Mucosa of descending colon (tissue), 3 donors: ENCODE results near the gene TEX26. TPM values are rescaled to one million over a fixed set of nuclear protein-coding genes. Genes with fewer than 3 reads are reported as not detected.

Experiments
- ATAC-seq: fragments of 200-7000 bp; cut with Tn5 transposase; one replicate; pipeline ENCODE4 v1.9.1; 2020; ENCODE audit warnings: mild to moderate bottlenecking, moderate library complexity
- DNase-seq, 3 donors: peaks; one replicate each; pipeline ENCODE4 v3.0.0-alpha.2; 2020
- H3K36me3 ChIP-seq: fragments of 200-600 bp; one replicate; pipeline ENCODE4 v1.8.0; 2021; ENCODE audit warnings: low read depth, mild to moderate bottlenecking
- H3K4me1 ChIP-seq: fragments of 200-600 bp; one replicate; pipeline ENCODE4 v1.8.0; 2021; ENCODE audit warnings: low read depth, mild to moderate bottlenecking
- H3K4me3 ChIP-seq: fragments of 200-600 bp; one replicate; pipeline ENCODE4 v1.8.0; 2021; ENCODE audit warnings: mild to moderate bottlenecking
- H3K9me3 ChIP-seq: fragments of 200-600 bp; one replicate; pipeline ENCODE4 v1.8.0; 2021; ENCODE audit warnings: mild to moderate bottlenecking
- intact Hi-C, 2 donors: fragments of 100-400 bp; cut with DNase I in 1 of 2; cut with micrococcal nuclease in 1 of 2; formaldehyde crosslinking; loops; one replicate each; pipeline versions ENCODE4 v1.11.0 to v1.11.1; 2022; cut with DNase I, micrococcal nuclease
- total RNA-seq, 3 donors: library from RNA; stranded (reverse); fragmentation: NEBNext Ultra II Directional in 2 of 3; extraction: Animal tissue kit (Norgen Biotek cat#: 25700) in 2 of 3; gene quantifications; one replicate each; pipeline versions ENCODE4 v1.2.1 to v1.2.4, GENCODE V29; 2021 to 2023
- TF ChIP-seq, protein P1 (sequence below): fragments of 200-600 bp; IDR thresholded peaks from one replicate; pipeline ENCODE4 v1.8.0; 2022; ENCODE audit warnings: antibody characterized with exemption, mild to moderate bottlenecking
- donor health status: DM: no; HTN: no; CAD: no; lungs with moderate emphysema.
- donor health status: DM: no; HTN: no; CAD: no.
- donor health status: DM: no; HTN: yes; CAD: no.

The TEX26 gene
- total RNA-seq, 3 donors from 2014 or later, result not detected

DNA sequence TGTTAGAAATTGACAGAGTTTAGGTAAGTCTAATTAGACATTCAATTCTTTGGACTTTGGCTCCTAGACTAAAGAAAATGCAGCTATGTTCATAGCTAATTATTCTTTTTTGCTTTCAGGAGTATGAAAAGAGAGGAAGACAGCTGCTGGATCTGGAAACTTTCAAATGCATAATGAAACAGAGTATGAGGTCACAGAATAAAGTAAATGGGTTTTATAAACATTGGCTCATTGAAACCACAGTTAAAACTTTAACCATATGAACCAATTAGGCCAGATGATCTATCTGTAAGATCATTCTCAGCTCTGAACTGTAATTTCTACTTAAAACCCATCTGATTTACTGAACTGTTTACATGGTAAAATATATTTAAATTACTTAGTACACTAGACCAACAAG lies 82.7 kb downstream of the TEX26 start:
- ATAC-seq (no peak), DNase-seq (no peak)
- intact Hi-C loops, result no loop called here
- H3K36me3 ChIP-seq, result no peaks in the 10 kb centered on the region
- TF ChIP-seq, protein P1, sequence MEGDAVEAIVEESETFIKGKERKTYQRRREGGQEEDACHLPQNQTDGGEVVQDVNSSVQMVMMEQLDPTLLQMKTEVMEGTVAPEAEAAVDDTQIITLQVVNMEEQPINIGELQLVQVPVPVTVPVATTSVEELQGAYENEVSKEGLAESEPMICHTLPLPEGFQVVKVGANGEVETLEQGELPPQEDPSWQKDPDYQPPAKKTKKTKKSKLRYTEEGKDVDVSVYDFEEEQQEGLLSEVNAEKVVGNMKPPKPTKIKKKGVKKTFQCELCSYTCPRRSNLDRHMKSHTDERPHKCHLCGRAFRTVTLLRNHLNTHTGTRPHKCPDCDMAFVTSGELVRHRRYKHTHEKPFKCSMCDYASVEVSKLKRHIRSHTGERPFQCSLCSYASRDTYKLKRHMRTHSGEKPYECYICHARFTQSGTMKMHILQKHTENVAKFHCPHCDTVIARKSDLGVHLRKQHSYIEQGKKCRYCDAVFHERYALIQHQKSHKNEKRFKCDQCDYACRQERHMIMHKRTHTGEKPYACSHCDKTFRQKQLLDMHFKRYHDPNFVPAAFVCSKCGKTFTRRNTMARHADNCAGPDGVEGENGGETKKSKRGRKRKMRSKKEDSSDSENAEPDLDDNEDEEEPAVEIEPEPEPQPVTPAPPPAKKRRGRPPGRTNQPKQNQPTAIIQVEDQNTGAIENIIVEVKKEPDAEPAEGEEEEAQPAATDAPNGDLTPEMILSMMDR, result no peak
- H3K4me3 ChIP-seq, result no peak overlapping the region
- H3K4me1 ChIP-seq, result no peaks in the 10 kb centered on the region
- H3K9me3 ChIP-seq, result no peaks in the 10 kb centered on the region

DNA sequence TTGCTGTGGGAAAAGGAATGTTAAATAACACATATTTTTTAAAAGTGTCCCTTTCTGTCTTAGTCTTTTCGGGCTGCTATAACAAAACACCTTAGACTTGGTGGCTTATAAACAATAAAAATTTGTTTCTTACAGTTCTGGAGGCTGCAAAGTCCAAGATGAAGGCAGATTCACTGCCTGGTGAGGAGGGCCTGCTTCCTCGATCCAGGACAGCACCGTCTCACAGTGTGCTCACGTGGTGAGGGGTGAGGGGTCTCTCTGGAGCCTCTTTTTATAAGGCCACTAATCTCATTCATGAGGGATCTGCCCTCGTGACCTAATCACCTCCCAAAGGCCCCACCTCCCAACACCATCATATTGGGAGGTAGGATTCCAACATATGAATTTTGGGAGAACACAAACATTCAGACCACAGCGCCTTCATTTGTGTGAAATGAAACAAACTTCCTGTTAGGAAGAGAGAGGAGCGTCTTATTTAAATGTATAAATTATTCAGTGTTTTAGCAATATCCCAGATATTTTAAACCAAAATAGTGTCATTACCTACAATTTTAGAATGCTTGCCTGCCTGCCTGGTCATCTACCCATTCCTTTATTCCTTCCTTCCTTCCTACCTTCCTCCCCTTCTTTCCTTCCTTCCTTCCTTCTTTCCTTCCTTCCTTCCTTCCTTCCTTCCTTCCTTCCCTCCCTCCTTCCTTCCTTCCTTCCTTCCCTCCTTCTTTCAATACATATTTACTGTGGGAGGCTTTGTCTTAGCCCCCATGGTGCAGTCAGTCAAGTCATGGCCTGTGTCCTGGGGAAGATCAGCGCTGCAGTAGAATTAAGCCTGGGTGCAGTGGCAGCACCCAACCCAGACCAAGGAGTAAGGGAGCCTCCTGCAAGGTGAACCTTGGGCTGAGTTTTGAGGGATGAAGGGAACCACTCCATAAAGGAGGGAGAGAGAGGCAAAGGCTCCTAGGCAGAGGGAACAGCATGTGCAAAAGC lies 84.2 kb downstream of the TEX26 start:
- no peak for ATAC-seq
- no peaks in the 10 kb centered on the region for H3K4me1 ChIP-seq
- TF ChIP-seq, protein P1, result no peak
- no peak for DNase-seq
- no peaks in the 10 kb centered on the region for H3K9me3 ChIP-seq
- intact Hi-C loops, result no loop called here
- no peak overlapping the region for H3K4me3 ChIP-seq
- H3K36me3 ChIP-seq, result no peaks in the 10 kb centered on the region

DNA sequence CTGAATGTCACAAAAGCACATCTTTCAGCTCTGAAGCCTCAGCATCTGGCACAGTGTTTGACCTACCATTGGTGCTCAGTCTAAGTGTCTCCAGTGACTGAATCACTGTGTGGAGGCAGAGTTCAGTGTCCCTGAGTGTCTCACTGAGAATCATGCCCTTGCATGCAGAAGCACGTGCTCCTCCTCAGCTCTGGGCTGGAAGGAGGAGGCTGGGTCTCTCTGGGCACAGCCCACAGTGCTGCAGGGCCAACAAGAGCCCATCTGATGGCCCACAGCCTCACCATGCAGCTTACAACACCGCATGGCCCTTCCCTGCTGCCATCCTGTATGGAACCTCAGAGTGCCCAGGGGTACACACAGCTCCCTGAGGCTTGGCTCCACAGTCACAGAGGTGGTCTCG lies 86.1 kb downstream of the TEX26 start:
- Histone ChIP-seq H3K4me3 (no peak overlapping the region), H3K4me1 (no peaks in the 10 kb centered on the region), H3K9me3 (no peaks in the 10 kb centered on the region), H3K36me3 (no peaks in the 10 kb centered on the region)
- ATAC-seq (no peak), DNase-seq (no peak)
- intact Hi-C loops, result no loop called here
- TF ChIP-seq, protein P1, result no peak

DNA sequence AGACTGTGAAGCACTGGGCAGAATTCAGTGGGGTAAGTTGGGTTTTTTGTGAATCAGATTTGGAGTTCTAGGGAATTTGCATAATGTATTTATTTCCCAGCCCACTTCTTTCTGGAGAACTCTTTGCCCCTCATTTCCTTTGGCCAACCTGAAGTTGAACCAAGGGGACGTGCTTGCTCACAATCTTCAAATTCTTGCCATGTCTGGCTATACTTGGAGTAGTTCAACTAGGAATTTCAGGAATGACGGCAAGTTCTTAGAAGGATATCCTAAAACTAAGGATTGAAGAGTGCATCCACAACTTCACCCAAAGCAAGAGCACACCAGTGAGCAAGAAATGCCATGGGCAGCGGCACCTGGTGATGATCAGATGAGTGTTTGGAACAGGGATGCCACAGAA lies 88.5 kb downstream of the TEX26 start:
- DNase-seq (no peak), ATAC-seq (no peak)
- no peaks in the 10 kb centered on the region for H3K4me1 ChIP-seq
- TF ChIP-seq, protein P1, result no peak
- H3K9me3 ChIP-seq, result no peaks in the 10 kb centered on the region
- no peaks in the 10 kb centered on the region for H3K36me3 ChIP-seq
- H3K4me3 ChIP-seq, result no peak overlapping the region
- intact Hi-C loops, result no loop called here

DNA sequence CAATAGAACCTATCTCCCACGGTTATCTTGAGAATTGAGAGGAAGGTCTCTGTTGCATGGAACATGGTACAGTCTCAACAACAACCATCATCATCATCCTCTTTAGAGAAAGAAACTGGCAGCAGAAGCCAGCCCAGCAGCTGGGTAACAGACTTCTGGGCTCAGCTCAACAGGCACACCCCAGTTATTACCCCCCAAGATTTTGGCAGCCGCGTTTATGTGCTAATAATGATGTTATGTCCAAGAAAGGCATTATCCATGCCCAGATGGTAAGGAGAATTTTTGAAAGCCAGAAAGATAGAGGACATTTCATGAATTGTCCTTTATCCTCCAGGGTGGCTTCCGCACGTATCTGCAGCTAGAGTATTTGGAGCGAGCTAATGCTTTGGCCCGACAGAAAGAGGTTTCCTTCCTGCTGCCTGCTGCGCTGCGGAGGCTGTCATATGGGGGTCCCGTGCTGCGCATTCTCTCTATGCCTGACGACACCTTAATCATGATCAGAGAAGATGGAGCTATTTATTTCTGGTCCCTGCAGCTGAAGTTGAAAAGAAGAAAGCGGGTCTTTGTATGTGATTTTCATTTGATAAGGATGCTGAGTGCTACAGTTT lies 89.9 kb downstream of the TEX26 start:
- Histone ChIP-seq H3K4me1 (no peaks in the 10 kb centered on the region), H3K4me3 (no peak overlapping the region), H3K36me3 (no peaks in the 10 kb centered on the region), H3K9me3 (no peaks in the 10 kb centered on the region)
- ATAC-seq (no peak), DNase-seq (no peak)
- TF ChIP-seq, protein P1, result no peak
- intact Hi-C loops, result no loop called here
